NOMO-1 (cell line): ENCODE data around the gene CSHL1.

ENCODE experiments used
- DNase-seq, 2 experiments: peaks; one replicate each; lab custom pipeline; 2025; ENCODE audit not compliant: unreplicated experiment in 2 of 2; lab: John Stamatoyannopoulos, UW

Gene CSHL1

GRCh38 chr17:63911041-63911635, at the start of gene CSHL1:
TSS of gene CSHL1 (minus strand) at chr17:63911258. CDS start at chr17:63911196, 62 bp downstream.
- DNase-seq: no peak

DNA sequence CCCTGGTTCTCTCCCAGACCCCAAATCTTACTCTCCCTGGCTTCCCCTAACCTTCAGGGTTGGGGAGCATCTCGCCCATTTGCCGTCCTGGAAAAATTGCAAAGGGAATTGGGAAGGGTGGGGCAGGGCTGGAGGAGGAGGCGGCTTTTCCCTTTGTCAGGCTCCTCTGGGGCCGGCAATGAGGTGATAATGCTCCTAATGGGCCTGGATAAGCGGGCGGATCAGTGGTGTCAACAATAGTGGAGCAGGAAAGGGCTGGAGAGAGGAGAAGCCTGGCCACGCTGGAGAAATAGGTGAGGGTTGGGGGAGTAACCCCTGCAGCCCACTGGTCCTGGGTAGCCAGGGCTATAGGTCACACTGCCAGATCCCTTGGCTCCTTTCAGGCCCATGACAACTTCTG, 49.4 kb upstream of the CSHL1 start:
- no peak for DNase-seq

GRCh38 chr17:63960006-63960405, 48.9 kb upstream of the CSHL1 start:
- DNase-seq: no peak

DNA sequence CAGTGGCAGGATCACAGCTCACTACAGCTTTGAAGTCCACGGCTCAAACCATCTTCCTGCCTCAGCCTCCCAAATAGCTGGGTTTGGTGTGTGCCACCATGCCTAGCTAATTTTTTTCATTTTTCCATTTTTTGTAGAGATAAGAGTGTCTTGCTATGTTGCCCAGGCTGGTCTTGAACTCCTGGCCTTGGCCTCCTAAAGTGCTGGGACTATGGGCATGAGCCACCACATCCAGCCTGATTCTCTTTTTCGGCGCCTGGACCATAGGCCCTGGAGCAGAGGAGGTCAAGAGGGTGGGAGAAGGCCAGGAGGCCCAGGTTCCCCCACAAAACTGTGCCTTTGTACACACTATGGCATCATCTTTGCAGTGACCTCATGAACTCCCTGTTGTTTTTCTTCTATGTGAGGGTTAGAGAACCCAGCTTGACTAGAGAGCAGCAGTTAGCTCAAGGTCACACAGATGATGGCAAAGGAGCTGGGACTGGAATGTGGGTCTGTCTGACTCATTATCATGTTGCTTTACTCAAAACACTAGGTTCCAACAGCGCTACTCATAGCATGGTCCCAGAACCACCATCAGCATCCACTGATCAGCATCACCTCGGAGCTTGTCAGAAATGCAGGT, 45.4 kb upstream of the CSHL1 start:
- DNase-seq: no peak

- no peak for DNase-seq
Observed at GRCh38 chr17:63955791-63956190, 44.7 kb upstream of the CSHL1 start.

DNA sequence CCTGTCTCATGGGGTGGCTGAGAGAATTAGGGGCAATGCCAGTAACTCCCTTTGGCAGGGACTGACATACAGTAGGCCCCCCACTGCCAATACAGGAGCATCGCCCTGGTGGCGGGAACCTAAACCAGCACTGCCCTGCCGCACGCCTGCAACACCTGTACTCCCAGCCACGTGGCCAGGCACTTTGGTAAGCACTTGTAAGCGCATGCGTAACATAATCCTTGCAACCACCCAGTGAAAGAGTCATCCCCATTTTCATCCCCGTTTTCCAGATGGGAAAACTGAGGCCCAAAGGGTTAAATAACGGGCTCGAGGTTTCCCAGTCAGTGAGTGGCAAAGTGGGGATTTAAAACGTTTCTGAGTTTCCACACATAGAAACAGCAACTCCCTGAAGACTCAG, 44.2 kb upstream of the CSHL1 start:
- DNase-seq: no peak

GRCh38 chr17:63954402-63955063, 43.5 kb upstream of the CSHL1 start:
- peak in 1 of 2 experiments; percentile 10 for DNase-seq

DNA sequence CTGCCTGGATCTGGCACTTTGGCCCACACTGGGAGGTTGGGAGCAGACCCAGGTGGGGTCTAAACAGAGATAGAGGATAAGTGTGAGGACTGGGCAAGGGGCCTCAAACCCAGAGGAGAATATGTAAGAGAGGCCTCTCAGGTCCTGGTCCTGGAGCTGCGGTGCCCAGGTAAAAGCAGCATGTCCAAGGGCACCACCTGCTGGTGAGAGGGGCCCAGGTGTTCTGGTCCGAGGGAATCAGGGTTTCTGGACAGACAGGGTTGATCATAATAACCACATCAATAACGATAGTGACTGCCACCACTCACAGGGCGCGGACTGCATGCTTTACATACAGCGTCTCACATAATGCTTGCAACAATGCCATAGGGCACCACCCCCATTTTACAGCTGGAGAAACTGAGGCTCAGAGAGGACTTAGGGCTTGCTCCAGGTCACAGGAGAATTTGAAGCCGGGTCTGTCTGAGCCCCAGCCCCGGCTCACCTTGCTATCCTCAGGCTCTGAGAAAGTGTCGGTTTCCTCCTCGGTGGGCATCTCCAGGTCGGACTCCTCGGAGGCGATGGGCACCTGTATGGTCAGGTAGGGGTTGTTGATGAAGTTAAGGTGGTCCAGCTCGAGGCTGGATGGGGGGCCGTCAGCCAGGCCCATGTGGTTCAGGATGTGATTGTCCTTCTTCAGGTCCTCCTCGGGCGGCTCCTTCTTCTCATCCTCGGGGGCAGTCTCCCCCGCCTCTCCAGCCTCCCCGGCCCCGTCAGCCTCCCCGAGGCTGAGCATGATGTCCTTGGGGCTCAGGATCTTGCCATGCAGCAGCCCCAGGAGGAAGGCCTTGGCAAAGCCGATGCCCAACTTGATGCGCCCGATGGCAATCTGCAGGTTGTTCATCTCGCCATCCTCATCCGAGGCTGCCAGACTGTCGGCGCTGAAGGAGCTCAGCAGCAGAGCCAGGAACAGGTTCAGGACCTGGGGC, 40.2 kb upstream of the CSHL1 start:
- DNase-seq: no peak

DNA sequence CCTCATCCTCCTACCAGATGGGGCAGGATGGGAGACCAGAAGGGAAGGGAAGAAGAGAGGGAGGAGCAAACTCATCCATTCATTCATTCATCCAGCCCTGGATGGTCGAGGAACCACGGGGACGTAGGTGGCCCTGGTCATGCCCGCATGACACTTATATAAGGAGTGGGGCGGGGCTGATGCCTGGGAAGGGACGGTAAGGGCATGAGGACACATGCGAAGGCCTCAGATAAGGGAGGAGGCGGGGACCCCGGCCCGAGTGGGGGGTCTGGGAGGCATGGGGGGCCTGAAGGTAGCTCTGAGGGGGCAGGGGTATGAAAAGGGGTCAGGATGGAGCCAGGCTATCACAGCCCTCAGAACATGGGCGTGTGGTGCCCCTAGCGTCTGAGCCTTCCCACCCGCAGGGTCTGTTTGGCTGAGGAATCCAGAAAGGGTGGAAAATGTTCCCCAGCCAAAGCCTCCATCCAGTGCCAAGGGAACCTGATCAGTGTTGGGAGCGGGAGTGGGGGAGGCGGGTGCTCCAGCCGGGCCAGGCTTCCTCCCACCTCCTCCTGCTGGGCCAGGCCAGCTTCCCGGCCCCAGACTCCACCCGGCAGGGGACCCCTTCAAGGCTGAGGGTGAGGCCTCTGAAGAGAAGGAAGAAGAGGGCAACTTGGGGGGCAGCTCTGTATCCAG, 38.7 kb upstream of the CSHL1 start:
- no peak for DNase-seq

GRCh38 chr17:63948521-63948920, 37.5 kb upstream of the CSHL1 start:
- no peak for DNase-seq

DNA sequence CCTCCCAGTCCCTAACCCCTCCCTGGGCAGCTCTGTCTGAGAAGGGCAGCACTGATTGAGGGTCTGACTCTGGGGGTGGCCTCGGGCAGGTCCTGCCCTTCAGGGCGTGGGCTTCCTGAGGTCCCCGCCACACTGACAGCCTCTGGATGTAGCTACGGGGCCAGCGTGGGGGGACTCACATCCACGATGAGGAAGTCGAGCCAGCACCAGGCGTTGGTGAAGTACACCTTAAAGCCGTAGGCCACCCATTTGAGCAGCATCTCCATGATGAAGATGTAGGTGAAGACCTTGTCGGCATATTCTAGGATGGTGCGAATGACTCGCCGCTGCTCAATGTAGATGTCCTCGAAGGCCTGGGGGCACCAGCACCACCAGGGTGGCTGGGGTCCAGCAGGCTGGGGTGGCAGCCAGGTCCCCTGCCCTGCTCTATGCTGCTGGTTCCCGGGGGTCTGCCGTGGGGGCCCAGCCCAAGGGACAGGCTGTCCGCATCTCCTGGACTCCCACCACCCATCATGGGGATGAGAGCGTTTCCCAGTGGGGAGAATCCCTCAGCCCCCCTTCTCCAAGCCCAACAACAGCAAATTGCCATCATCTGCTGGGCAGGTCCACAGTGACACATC, 36.8 kb upstream of the CSHL1 start:
- no peak for DNase-seq

DNA sequence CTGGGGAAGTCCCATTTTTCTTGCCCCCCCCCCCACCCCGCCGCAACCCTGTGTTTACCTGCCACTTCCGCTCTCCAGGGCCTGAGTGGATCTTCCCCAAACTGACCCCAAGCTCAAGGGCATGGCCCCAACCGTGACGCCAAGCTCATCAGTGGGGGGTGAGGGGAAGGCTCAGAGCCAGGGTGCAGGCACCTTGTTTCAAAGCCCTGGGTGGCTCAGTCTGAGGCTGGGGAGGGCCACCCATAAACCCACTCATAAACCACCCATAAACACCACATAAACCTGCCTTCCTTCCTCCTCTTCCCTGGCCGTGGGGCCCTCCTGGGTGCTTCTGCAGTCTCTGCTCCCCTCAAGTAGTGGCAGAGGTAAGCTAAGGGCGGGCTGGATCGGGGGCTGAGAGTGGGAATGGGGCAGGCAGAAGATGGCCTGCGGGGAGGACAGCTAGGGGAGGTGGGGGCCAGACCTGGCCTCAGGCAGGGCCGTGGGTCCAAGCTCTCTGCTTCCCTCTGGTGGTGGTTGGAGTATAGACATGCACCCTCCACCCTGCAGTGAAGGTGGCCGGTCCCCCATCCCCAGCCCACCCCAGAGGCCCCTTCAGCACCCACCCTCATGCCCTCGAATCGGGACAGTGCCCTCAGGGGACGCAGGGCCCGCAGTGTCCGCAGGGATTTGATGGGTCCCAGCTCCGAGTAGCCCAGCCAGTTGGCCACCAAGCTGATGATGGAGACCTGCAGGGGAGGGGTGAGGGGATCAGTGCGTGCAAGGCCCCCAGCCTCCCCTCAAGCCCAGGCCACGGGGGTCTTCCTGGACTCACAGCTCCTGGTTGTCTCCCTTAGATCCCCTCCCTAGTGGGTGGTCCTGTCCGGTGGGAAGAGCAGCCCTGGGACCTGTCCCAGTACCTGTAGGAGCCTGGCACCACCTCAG, 35.6 kb upstream of the CSHL1 start:
- DNase-seq: peak; percentile 44 to 56

- no peak for DNase-seq
Observed at GRCh38 chr17:63945784-63946439, 34.9 kb upstream of the CSHL1 start.

DNA sequence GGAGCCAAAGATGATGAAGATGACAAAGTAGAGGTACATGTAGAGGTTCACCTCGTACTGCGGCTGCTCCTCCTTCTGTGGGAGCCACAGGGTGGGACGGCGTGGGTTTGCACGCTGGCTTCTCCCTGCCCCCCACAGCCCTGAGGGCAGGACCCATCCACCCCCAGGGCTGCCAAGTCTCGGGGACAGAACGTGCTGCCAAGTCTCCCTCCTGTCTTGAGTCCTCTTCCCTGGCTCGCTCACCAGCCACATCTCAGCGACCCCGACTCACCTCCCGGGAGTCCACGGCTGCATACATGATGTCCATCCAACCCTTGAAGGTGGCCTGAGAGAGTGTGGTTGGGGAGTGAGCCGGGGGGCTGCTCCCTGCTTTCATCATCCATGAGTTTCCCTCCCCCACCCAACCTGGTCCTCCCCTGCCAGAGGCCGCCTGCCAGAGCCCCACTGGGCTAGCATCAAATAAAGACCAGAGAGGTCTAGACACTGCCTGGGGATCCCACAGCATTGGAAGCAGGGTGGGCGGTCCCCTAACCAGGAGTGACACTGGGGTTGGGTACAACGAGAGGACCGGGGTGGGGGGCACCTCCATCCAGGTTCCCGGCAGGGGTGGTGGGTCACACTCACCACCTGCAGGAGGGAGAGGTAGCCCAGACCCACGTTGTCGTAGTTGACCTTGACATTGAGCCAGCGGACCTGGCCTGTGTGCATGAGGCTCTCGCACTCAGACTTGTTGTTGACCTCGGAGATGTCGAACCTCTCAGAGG, 33.9 kb upstream of the CSHL1 start:
- no peak for DNase-seq

DNA sequence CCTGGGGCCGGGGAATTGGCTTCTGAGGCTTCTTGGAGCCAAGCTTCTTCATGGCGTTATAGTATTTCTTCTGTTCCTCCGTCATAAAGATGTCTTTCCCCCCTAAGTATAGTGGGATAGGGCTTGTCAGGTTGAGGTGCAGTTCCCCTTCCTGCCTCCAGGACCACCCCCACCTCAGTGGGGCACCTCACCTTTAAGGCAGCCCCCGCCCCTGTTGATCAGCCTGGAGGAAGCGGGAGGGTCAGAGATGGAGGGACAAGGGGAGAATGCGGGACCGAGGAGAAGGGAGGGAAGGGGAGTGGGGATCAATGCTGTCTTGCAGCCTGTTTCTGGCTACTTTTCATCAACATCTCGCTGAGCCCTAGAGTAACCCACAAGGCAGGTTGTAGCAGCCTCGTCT, 32.7 kb upstream of the CSHL1 start:
- DNase-seq: no peak

- no peak for DNase-seq
Observed at GRCh38 chr17:63942309-63942985, 31.4 kb upstream of the CSHL1 start.

GRCh38 chr17:63941751-63942150, 30.7 kb upstream of the CSHL1 start:
- DNase-seq: no peak
